ENCODE results near the gene CCHCR1. TPM values are rescaled to one million over a fixed set of nuclear protein-coding genes. Genes with fewer than 3 reads are reported as not detected.

The CCHCR1 gene
- total and polyA plus RNA-seq, 9 of the 15 experiments (the other 6 are each of a cell fraction or from before 2014, with no cell fraction given), result 1.2 to 47.3 (median 32.0) TPM

DNA sequence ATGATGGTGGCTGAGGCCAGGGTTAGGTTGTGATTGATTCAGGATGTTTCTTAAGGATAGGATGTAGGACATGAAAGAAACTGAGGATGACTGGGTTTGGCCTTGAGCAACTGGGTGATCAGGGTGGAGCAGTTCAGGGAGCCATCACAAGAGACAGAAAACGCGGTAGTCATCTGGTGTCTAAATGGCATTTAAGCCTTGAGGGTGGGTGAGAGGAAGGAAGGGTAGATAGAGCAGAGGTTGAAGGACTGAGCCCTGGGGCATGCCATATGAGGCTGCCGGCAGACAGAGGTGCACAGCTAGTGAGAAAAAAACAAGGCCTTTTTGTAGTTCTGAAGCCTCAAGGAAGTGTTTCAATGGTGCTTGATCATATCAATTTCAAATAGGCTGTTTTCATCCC is 11.0 kb upstream of the CCHCR1 start:
- in situ Hi-C loops (cut with MboI), result no loop called here
- no peak for TF ChIP-seq HDAC3 (IDR thresholded peaks at IDR 0.05; ENCODE audit: borderline replicate concordance, partially characterized antibody)
- no peak for TF ChIP-seq FOXA1 (IDR thresholded peaks at IDR 0.05; ENCODE audit: borderline replicate concordance)
- TF ChIP-seq HBP1 (CRISPR knock-in tag; IDR thresholded peaks at IDR 0.05), result no peak
- TF ChIP-seq ZNF436 (CRISPR knock-in tag; IDR thresholded peaks at IDR 0.05), result no peak
- TF ChIP-seq, protein P1, sequence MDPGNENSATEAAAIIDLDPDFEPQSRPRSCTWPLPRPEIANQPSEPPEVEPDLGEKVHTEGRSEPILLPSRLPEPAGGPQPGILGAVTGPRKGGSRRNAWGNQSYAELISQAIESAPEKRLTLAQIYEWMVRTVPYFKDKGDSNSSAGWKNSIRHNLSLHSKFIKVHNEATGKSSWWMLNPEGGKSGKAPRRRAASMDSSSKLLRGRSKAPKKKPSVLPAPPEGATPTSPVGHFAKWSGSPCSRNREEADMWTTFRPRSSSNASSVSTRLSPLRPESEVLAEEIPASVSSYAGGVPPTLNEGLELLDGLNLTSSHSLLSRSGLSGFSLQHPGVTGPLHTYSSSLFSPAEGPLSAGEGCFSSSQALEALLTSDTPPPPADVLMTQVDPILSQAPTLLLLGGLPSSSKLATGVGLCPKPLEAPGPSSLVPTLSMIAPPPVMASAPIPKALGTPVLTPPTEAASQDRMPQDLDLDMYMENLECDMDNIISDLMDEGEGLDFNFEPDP (CRISPR knock-in tag; IDR thresholded peaks at IDR 0.05), result no peak
- no peak for TF ChIP-seq ZNF584 (CRISPR knock-in tag; IDR thresholded peaks at IDR 0.05; ENCODE audit: low read depth)
- TF ChIP-seq ZNF655 (CRISPR knock-in tag; IDR thresholded peaks at IDR 0.05), result no peak
- no peak for TF ChIP-seq DPF2 (IDR thresholded peaks at IDR 0.05)
- TF ChIP-seq ZNF586 (CRISPR knock-in tag; conservative IDR thresholded peaks at IDR 0.05), result no peak
- no peak for TF ChIP-seq ZNF431 (CRISPR knock-in tag; IDR thresholded peaks at IDR 0.05)
- TF ChIP-seq CHD2 (IDR thresholded peaks at IDR 0.05; ENCODE audit: low read depth, low read length), result no peak
- TF ChIP-seq, protein P2, sequence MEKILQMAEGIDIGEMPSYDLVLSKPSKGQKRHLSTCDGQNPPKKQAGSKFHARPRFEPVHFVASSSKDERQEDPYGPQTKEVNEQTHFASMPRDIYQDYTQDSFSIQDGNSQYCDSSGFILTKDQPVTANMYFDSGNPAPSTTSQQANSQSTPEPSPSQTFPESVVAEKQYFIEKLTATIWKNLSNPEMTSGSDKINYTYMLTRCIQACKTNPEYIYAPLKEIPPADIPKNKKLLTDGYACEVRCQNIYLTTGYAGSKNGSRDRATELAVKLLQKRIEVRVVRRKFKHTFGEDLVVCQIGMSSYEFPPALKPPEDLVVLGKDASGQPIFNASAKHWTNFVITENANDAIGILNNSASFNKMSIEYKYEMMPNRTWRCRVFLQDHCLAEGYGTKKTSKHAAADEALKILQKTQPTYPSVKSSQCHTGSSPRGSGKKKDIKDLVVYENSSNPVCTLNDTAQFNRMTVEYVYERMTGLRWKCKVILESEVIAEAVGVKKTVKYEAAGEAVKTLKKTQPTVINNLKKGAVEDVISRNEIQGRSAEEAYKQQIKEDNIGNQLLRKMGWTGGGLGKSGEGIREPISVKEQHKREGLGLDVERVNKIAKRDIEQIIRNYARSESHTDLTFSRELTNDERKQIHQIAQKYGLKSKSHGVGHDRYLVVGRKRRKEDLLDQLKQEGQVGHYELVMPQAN (IDR thresholded peaks at IDR 0.05; ENCODE audit: borderline replicate concordance), result no peak
- no TSS peak for BruUV-seq (replicated peaks)
- Histone ChIP-seq H3K4me2 (ENCODE audit: insufficient read depth, low read length) (no peak overlapping the region), H3K79me2 (ENCODE audit: control insufficient read depth, insufficient read depth, low read length) (no peaks in the 10 kb centered on the region), H3K27ac (ENCODE audit: extremely low read depth, low read depth, low read length) (no peak overlapping the region), H4K20me1 (replicated peaks; ENCODE audit: control insufficient read depth, insufficient read depth, low read length) (no peaks in the 10 kb centered on the region), H3K9ac (ENCODE audit: insufficient read depth in 1 of 2, low read depth in 2 of 2, low read length in 2 of 2) (no peak overlapping the region), H3K4me1 (replicated peaks in 1 of 2; ENCODE audit: control insufficient read depth in 2 of 2, insufficient read depth in 2 of 2, low read length in 2 of 2) (peaks cover 17 to 25% of the 10 kb centered on the region in 2 experiments), H3K36me3 (ENCODE audit: control insufficient read depth, insufficient read depth, low read length) (no peaks in the 10 kb centered on the region), H3K9me1 (ENCODE audit: control insufficient read depth, insufficient read depth, low read length) (no peaks in the 10 kb centered on the region), H3K4me3 (no peak overlapping the region), H2AFZ (ENCODE audit: low read depth, low read length) (0 out of 2 replicates have a peak overlapping the region, but pooled peaks have one; percentile 64), H3K27me3 (ENCODE audit: control insufficient read depth in 2 of 2, insufficient read depth in 2 of 2, low read length in 2 of 2) (no peaks in the 10 kb centered on the region), H3K9me3 (replicated peaks; ENCODE audit: control insufficient read depth, insufficient read depth, low read depth, low read length) (no peaks in the 10 kb centered on the region)
- 80% methylated on average over 3 of the region's 3 CpGs for WGBS (ENCODE audit: insufficient coverage, low coverage, missing lambda C conversion rate)
- ChIA-PET POLR2A (interaction anchor here (0.6 to 2.0 kb wide), 8 partner anchors 10 to 456 kb away, joined by 3 to 7 read pairs (median 4); partner anchors contain the start of genes MICA and TCF19), CTCF (ENCODE audit: low intra/inter-chr PET ratio) (no interaction called here)
- peak; percentile 56 for FAIRE-seq
- intact Hi-C loops (cut with micrococcal nuclease), result no loop called here
- ATAC-seq, result no peak
- DNase-seq (ENCODE audit: extremely low read depth in 1 of 4, low spot score in 3 of 4), result no peak
